Esophagus muscularis mucosa (tissue), 4 donors: ENCODE data around the gene UBQLN4. TPM values are rescaled to one million over a fixed set of nuclear protein-coding genes. Genes with fewer than 3 reads are reported as not detected.
A peak's percentile ranks its signal among the peaks of the same experiment; 100 is the strongest.

ENCODE experiments used
- DNase-seq: peaks from one replicate; pipeline ENCODE4 v3.0.0-alpha.2; 2017; ENCODE audit errors: extremely low spot score
- H3K27ac ChIP-seq, 4 donors: fragments of 200-600 bp; sonication (generic); replicated peaks in 1 of 4; 1 replicate in 3 of 4; 2 replicates in 1 of 4; pipeline ENCODE4 v1.5.1; 2016 to 2019; ENCODE audit warnings: mild to moderate bottlenecking in 1 of 4
- H3K27me3 ChIP-seq, 4 donors: fragments of 200-600 bp; sonication (generic); one replicate each; pipeline versions ENCODE4 v1.5.1 to v1.6.0; 2016 to 2019
- H3K36me3 ChIP-seq, 4 donors: fragments of 200-600 bp; sonication (generic); one replicate each; pipeline ENCODE4 v1.5.1; 2016 to 2019
- H3K4me1 ChIP-seq, 4 donors: fragments of 200-600 bp; sonication (generic); one replicate each; pipeline ENCODE4 v1.5.1; 2016 to 2019
- H3K4me3 ChIP-seq, 4 donors: fragments of 200-600 bp; sonication (generic); 1 replicate in 2 of 4; 2 replicates in 2 of 4; pipeline ENCODE4 v1.5.1; 2016 to 2019; ENCODE audit warnings: mild to moderate bottlenecking in 4 of 4, moderate library complexity in 1 of 4
- H3K9me3 ChIP-seq, 4 donors: fragments of 200-600 bp; sonication (generic); 1 replicate in 3 of 4; 2 replicates in 1 of 4; pipeline ENCODE4 v1.5.1; 2016 to 2019
- EP300 ChIP-seq: sonication (generic); formaldehyde crosslinking; IDR thresholded peaks from one replicate; pipeline ENCODE4 v1.6.1; 2017; ENCODE audit warnings: antibody characterized with exemption
- POLR2A ChIP-seq: fragments of 450-650 bp; IDR thresholded peaks from one replicate; pipeline ENCODE4 v1.6.1; 2017; ENCODE audit warnings: antibody characterized with exemption, moderate library complexity, mild to moderate bottlenecking, low read depth
- POLR2AphosphoS5 ChIP-seq, 2 donors: sonication (generic); formaldehyde crosslinking; IDR thresholded peaks; one replicate each; pipeline ENCODE4 v1.6.1; 2017; ENCODE audit warnings: antibody characterized with exemption in 2 of 2
- WGBS: methylation state at CpG from one replicate; pipeline ENCODE4 v1.1.5; 2018; 5-methylcytosine and 5-hydroxymethylcytosine counted together
- intact Hi-C: fragments of 100-400 bp; cut with DNase I; formaldehyde crosslinking; loops from one replicate; pipeline ENCODE4 v1.15.1; 2023
- total RNA-seq, 4 donors: library from RNA; depleted of rRNA; stranded (reverse); fragments of >200 nt; gene quantifications; one replicate each; pipeline versions ENCODE4 v1.1.0 to v1.2.1, GENCODE V29; 2016
- TF ChIP-seq, protein P1 (sequence below), 3 experiments: fragments of 200-600 bp in 2 of 3; fragments of 450-650 bp in 1 of 3; sonication (generic) in 2 of 3; IDR thresholded peaks; one replicate each; pipeline ENCODE4 v1.5.1; 2017 to 2019; ENCODE audit warnings: antibody characterized with exemption in 3 of 3, mild to moderate bottlenecking in 2 of 3, moderate library complexity in 1 of 3

Gene UBQLN4
- total RNA-seq, 4 donors from 2014 or later = 17.4 to 33.3 (median 26.0) TPM

DNA sequence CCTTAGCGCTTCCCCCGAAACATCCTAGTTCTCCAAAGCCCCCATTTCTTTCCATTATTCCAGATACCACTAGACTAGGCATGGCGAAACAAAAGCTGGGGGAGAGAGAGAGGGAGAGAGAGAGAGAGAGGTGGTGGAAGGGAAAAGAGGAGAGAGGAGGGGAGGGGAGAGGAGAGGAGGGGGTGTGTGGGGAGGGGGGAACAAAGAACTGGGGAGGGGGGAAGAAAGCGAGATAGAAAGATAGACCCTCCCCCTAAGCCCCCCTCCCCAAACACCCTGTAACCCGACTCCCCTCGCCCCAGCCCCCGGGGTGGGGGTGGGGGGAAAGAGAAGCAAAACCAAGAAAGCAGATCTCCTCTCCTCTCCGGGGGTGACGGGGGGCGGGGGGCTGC is 28.3 kb upstream of the UBQLN4 start:
- WGBS = 0% methylated on average over 7 of the region's 10 CpGs
- Histone ChIP-seq H3K4me3 (peak overlapping the region; percentile 81 to 88 (median 86)), H3K9me3 (no peaks in the 10 kb centered on the region), H3K4me1 (peaks cover 28 to 53% (median 36%) of the 10 kb centered on the region in 4 donors), H3K27me3 (no peaks in the 10 kb centered on the region), H3K36me3 (no peaks in the 10 kb centered on the region), H3K27ac (peak overlapping the region in 2 of 4 donors; percentile 67 to 77)
- no peak for DNase-seq
- intact Hi-C loops = no loop called here
- TF ChIP-seq POLR2AphosphoS5 (IDR thresholded peaks at IDR 0.05) = no peak
- TF ChIP-seq EP300 = no peak
- no peak for TF ChIP-seq POLR2A
- TF ChIP-seq, protein P1, sequence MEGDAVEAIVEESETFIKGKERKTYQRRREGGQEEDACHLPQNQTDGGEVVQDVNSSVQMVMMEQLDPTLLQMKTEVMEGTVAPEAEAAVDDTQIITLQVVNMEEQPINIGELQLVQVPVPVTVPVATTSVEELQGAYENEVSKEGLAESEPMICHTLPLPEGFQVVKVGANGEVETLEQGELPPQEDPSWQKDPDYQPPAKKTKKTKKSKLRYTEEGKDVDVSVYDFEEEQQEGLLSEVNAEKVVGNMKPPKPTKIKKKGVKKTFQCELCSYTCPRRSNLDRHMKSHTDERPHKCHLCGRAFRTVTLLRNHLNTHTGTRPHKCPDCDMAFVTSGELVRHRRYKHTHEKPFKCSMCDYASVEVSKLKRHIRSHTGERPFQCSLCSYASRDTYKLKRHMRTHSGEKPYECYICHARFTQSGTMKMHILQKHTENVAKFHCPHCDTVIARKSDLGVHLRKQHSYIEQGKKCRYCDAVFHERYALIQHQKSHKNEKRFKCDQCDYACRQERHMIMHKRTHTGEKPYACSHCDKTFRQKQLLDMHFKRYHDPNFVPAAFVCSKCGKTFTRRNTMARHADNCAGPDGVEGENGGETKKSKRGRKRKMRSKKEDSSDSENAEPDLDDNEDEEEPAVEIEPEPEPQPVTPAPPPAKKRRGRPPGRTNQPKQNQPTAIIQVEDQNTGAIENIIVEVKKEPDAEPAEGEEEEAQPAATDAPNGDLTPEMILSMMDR (IDR thresholded peaks at IDR 0.05) = no peak

DNA sequence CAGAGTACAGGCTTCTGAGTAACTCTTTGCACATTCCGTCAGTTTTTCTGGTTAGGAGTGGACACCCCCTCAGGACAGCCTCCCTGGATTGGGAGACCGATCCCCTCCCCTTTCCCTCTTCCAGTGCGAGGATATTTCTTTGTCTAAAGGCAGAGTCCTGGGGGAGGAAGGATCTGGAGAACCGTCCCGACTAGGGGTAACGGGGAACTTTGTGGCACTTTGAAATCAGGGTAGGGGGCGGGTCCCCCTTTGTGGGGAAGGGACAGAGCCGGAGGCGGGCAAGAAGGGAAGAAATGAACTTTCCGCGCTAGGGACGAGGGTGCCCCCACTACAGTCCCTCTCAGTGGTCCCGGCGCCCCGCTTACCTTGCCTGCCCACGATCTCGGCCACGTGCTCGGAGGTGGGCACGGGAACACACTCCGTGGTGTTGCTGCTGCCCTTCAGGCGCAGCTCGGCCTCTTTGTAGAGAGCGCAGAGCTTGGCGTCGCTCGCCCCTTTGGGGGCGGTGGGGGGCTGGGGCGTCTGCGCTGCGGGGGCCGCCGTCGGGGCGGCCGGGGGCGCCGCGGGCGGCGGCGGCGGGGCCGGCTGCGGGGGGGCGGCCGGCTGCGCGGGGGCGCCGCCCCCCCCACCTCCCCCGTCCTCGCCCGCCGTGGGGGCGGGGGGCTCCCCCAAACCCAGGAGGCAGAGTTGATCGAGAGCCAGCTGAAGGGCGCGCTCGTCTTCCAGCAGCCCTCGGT is 27.8 kb upstream of the UBQLN4 start:
- no peak overlapping the region for H3K27ac ChIP-seq
- intact Hi-C loops = no loop called here
- DNase-seq = no peak
- peaks cover 24 to 53% (median 34%) of the 10 kb centered on the region in 4 donors for H3K4me1 ChIP-seq
- TF ChIP-seq, protein P1 (IDR thresholded peaks at IDR 0.05) = no peak
- TF ChIP-seq EP300 (no peak), POLR2A (no peak), POLR2AphosphoS5 (IDR thresholded peaks at IDR 0.05) (no peak)
- H3K9me3 ChIP-seq = no peaks in the 10 kb centered on the region
- 7% methylated on average over 40 of the region's 61 CpGs for WGBS
- no peaks in the 10 kb centered on the region for H3K27me3 ChIP-seq
- H3K4me3 ChIP-seq = peak overlapping the region; percentile 81 to 88 (median 86)
- H3K36me3 ChIP-seq = no peaks in the 10 kb centered on the region

DNA sequence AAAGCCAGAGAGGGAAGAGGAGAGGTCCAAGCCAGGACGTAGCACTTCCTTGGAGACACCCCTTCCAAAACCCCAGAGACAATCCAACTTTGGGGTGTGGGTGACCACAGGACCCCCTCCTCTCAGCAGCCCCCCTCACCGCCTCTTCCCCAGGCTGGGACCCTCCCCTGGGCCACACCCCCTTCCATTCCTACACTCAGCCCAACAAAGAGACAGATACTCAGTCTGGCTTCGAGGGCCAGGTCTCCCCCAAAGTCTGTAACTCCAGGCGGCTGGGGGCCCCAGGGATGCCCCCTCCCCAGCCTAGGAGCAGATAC is 27.2 kb upstream of the UBQLN4 start:
- no peak for DNase-seq
- Histone ChIP-seq H3K9me3 (no peaks in the 10 kb centered on the region), H3K36me3 (no peaks in the 10 kb centered on the region), H3K4me3 (peak overlapping the region in 1 of 4 donors; percentile 81), H3K27me3 (no peaks in the 10 kb centered on the region), H3K4me1 (peaks cover 21 to 53% (median 36%) of the 10 kb centered on the region in 4 donors), H3K27ac (no peak overlapping the region)
- intact Hi-C loops = no loop called here
- WGBS = 48% methylated on average over 4 of the region's 4 CpGs
- TF ChIP-seq EP300 (no peak), POLR2AphosphoS5 (IDR thresholded peaks at IDR 0.05) (no peak), POLR2A (no peak)
- TF ChIP-seq, protein P1 (IDR thresholded peaks at IDR 0.05) = no peak

DNA sequence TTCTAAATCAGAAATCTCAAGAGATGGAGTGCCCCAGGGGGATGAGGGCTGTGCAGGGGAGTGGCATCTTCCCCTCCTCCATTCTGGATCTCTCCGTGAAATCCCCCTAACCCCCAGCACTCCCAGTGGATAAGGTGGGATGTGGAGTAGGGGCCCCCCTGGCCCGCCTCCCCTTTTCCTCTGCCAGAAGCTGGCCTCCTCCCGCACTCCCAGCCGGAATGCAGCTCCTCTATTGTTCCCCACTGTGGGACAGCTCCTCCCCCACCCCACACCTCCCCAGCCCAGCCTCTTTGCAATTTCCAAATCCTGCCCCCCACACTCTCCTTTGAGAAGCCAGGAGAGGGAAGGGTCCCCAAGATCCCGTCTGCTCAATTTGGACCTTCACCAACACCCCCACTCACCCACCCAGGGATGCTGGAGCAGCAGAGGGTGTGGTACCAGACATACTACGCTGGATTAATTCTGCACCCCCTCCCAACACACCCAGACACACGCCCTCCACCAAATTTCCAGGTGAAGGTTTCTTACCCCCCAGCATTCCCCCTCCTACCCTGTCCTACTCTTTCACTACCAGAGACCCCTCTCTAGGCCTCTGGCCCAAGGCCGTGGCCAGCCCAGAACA is 26.8 kb upstream of the UBQLN4 start:
- Histone ChIP-seq H3K4me1 (peaks cover 25 to 55% (median 40%) of the 10 kb centered on the region in 4 donors), H3K27ac (no peak overlapping the region), H3K9me3 (no peaks in the 10 kb centered on the region), H3K27me3 (no peaks in the 10 kb centered on the region), H3K36me3 (no peaks in the 10 kb centered on the region), H3K4me3 (no peak overlapping the region)
- intact Hi-C loops = no loop called here
- TF ChIP-seq, protein P1 (IDR thresholded peaks at IDR 0.05) = no peak
- TF ChIP-seq EP300 = no peak
- TF ChIP-seq POLR2AphosphoS5 (IDR thresholded peaks at IDR 0.05) = no peak
- no peak for TF ChIP-seq POLR2A
- no peak for DNase-seq
- 62% methylated on average over 8 of the region's 8 CpGs for WGBS
